Measurements from ENCODE around the gene ARSJ.
"Not testable (repeated sequence)": the region's sequence is repeated elsewhere in the genome, so short reads cannot be mapped to it uniquely, and the experiment has no call there.

ARSJ gene

GRCh38 chr4:113945906-113946305 is 33.5 kb downstream of the ARSJ start:
- H3K4me1 ChIP-seq (ENCODE audit: control insufficient read depth, insufficient read depth, low read length): no peaks in the 10 kb centered on the region
- WGBS, 2 experiments: 38 to 56% methylated on average over 1 of the region's 1 CpG
- H3K36me3 ChIP-seq (ENCODE audit: control insufficient read depth, insufficient read depth, low read length): no peaks in the 10 kb centered on the region
- H3K4me3 ChIP-seq (ENCODE audit: insufficient read depth, low read depth, low read length): no peak overlapping the region
- H3K27ac ChIP-seq (ENCODE audit: insufficient read depth, low read depth, low read length, poor library complexity, severe bottlenecking): no peak overlapping the region
- no peaks in the 10 kb centered on the region for H3K27me3 ChIP-seq (ENCODE audit: control insufficient read depth, insufficient read depth, low read length, poor library complexity, severe bottlenecking)
- H3K9me3 ChIP-seq (ENCODE audit: control insufficient read depth, low read length): no peaks in the 10 kb centered on the region

GRCh38 chr4:113943863-113944262 is 35.6 kb downstream of the ARSJ start:
- no peaks in the 10 kb centered on the region for H3K4me1 ChIP-seq (ENCODE audit: control insufficient read depth, insufficient read depth, low read length)
- no peaks in the 10 kb centered on the region for H3K9me3 ChIP-seq (ENCODE audit: control insufficient read depth, low read length)
- H3K27ac ChIP-seq (ENCODE audit: insufficient read depth, low read depth, low read length, poor library complexity, severe bottlenecking): no peak overlapping the region
- H3K36me3 ChIP-seq (ENCODE audit: control insufficient read depth, insufficient read depth, low read length): no peaks in the 10 kb centered on the region
- H3K4me3 ChIP-seq (ENCODE audit: insufficient read depth, low read depth, low read length): no peak overlapping the region
- WGBS, 2 experiments: 92% methylated on average over 3 of the region's 3 CpGs
- no peaks in the 10 kb centered on the region for H3K27me3 ChIP-seq (ENCODE audit: control insufficient read depth, insufficient read depth, low read length, poor library complexity, severe bottlenecking)

GRCh38 chr4:113943085-113943484 is 36.4 kb downstream of the ARSJ start:
- Histone ChIP-seq H3K4me3 (ENCODE audit: insufficient read depth, low read depth, low read length) (no peak overlapping the region), H3K4me1 (ENCODE audit: control insufficient read depth, insufficient read depth, low read length) (no peaks in the 10 kb centered on the region), H3K27ac (ENCODE audit: insufficient read depth, low read depth, low read length, poor library complexity, severe bottlenecking) (no peak overlapping the region), H3K27me3 (ENCODE audit: control insufficient read depth, insufficient read depth, low read length, poor library complexity, severe bottlenecking) (no peaks in the 10 kb centered on the region), H3K9me3 (ENCODE audit: control insufficient read depth, low read length) (no peaks in the 10 kb centered on the region), H3K36me3 (ENCODE audit: control insufficient read depth, insufficient read depth, low read length) (no peaks in the 10 kb centered on the region)
- 45 to 53% methylated on average over 1 of the region's 1 CpG for whole genome bisulfite sequencing, 2 experiments

GRCh38 chr4:113941836-113942235 is 37.6 kb downstream of the ARSJ start:
- Histone ChIP-seq H3K4me3 (ENCODE audit: insufficient read depth, low read depth, low read length) (no peak overlapping the region), H3K4me1 (ENCODE audit: control insufficient read depth, insufficient read depth, low read length) (no peaks in the 10 kb centered on the region), H3K27me3 (ENCODE audit: control insufficient read depth, insufficient read depth, low read length, poor library complexity, severe bottlenecking) (no peaks in the 10 kb centered on the region), H3K27ac (ENCODE audit: insufficient read depth, low read depth, low read length, poor library complexity, severe bottlenecking) (no peak overlapping the region), H3K36me3 (ENCODE audit: control insufficient read depth, insufficient read depth, low read length) (no peaks in the 10 kb centered on the region), H3K9me3 (ENCODE audit: control insufficient read depth, low read length) (no peaks in the 10 kb centered on the region)
- 79 to 97% methylated on average over 1 of the region's 1 CpG for WGBS, 2 experiments

- not testable (repeated sequence) for H3K36me3 ChIP-seq (ENCODE audit: control insufficient read depth, insufficient read depth, low read length)
Measured at GRCh38 chr4:113940103-113940502, 39.3 kb downstream of the ARSJ start.

GRCh38 chr4:113935190-113935589 is 44.3 kb downstream of the ARSJ start:
- H3K4me1 ChIP-seq (ENCODE audit: control insufficient read depth, insufficient read depth, low read length): no peaks in the 10 kb centered on the region

More at GRCh38 chr4:113940103-113940502, 39.3 kb downstream of the ARSJ start:
- not testable (repeated sequence) for H3K27ac ChIP-seq (ENCODE audit: insufficient read depth, low read depth, low read length, poor library complexity, severe bottlenecking); H3K4me1 ChIP-seq (ENCODE audit: control insufficient read depth, insufficient read depth, low read length); H3K27me3 ChIP-seq (ENCODE audit: control insufficient read depth, insufficient read depth, low read length, poor library complexity, severe bottlenecking); H3K4me3 ChIP-seq (ENCODE audit: insufficient read depth, low read depth, low read length); H3K9me3 ChIP-seq (ENCODE audit: control insufficient read depth, low read length)
- 92 to 96% methylated on average over 2 of the region's 2 CpGs for WGBS, 2 experiments

GRCh38 chr4:113924706-113925105 is 54.7 kb downstream of the ARSJ start:
- H3K27ac ChIP-seq (ENCODE audit: insufficient read depth, low read depth, low read length, poor library complexity, severe bottlenecking); H3K4me3 ChIP-seq (ENCODE audit: insufficient read depth, low read depth, low read length); H3K4me1 ChIP-seq (ENCODE audit: control insufficient read depth, insufficient read depth, low read length); H3K27me3 ChIP-seq (ENCODE audit: control insufficient read depth, insufficient read depth, low read length, poor library complexity, severe bottlenecking); H3K9me3 ChIP-seq (ENCODE audit: control insufficient read depth, low read length); H3K36me3 ChIP-seq (ENCODE audit: control insufficient read depth, insufficient read depth, low read length): not testable (repeated sequence)
- 94 to 97% methylated on average over 4 of the region's 4 CpGs for WGBS, 2 experiments

More at GRCh38 chr4:113935190-113935589, 44.3 kb downstream of the ARSJ start:
- no peaks in the 10 kb centered on the region for H3K27me3 ChIP-seq (ENCODE audit: control insufficient read depth, insufficient read depth, low read length, poor library complexity, severe bottlenecking)
- no peak overlapping the region for H3K4me3 ChIP-seq (ENCODE audit: insufficient read depth, low read depth, low read length)
- H3K9me3 ChIP-seq (ENCODE audit: control insufficient read depth, low read length): no peaks in the 10 kb centered on the region
- H3K36me3 ChIP-seq (ENCODE audit: control insufficient read depth, insufficient read depth, low read length): no peaks in the 10 kb centered on the region
- no peak overlapping the region for H3K27ac ChIP-seq (ENCODE audit: insufficient read depth, low read depth, low read length, poor library complexity, severe bottlenecking)

GRCh38 chr4:113921089-113921794 is 58.2 kb downstream of the ARSJ start:
- Histone ChIP-seq H3K27me3 (ENCODE audit: control insufficient read depth, insufficient read depth, low read length, poor library complexity, severe bottlenecking) (no peaks in the 10 kb centered on the region), H3K27ac (ENCODE audit: insufficient read depth, low read depth, low read length, poor library complexity, severe bottlenecking) (no peak overlapping the region), H3K36me3 (ENCODE audit: control insufficient read depth, insufficient read depth, low read length) (no peaks in the 10 kb centered on the region), H3K9me3 (ENCODE audit: control insufficient read depth, low read length) (no peaks in the 10 kb centered on the region), H3K4me1 (ENCODE audit: control insufficient read depth, insufficient read depth, low read length) (no peaks in the 10 kb centered on the region), H3K4me3 (ENCODE audit: insufficient read depth, low read depth, low read length) (no peak overlapping the region)
- 96 to 100% methylated on average over 1 of the region's 3 CpGs for WGBS, 2 experiments

- Histone ChIP-seq H3K27me3 (ENCODE audit: control insufficient read depth, insufficient read depth, low read length, poor library complexity, severe bottlenecking) (no peaks in the 10 kb centered on the region), H3K9me3 (ENCODE audit: control insufficient read depth, low read length) (no peaks in the 10 kb centered on the region), H3K4me1 (ENCODE audit: control insufficient read depth, insufficient read depth, low read length) (no peaks in the 10 kb centered on the region), H3K36me3 (ENCODE audit: control insufficient read depth, insufficient read depth, low read length) (no peaks in the 10 kb centered on the region), H3K4me3 (ENCODE audit: insufficient read depth, low read depth, low read length) (no peak overlapping the region), H3K27ac (ENCODE audit: insufficient read depth, low read depth, low read length, poor library complexity, severe bottlenecking) (no peak overlapping the region)
- WGBS, 2 experiments: 86 to 91% methylated on average over 1 of the region's 1 CpG
Measured at GRCh38 chr4:113919611-113920010, 59.8 kb downstream of the ARSJ start.

- 71 to 76% methylated on average over 4 to 5 of the region's 5 CpGs for WGBS, 2 experiments
- Histone ChIP-seq H3K27me3 (ENCODE audit: control insufficient read depth, insufficient read depth, low read length, poor library complexity, severe bottlenecking) (no peaks in the 10 kb centered on the region), H3K36me3 (ENCODE audit: control insufficient read depth, insufficient read depth, low read length) (no peaks in the 10 kb centered on the region), H3K9me3 (ENCODE audit: control insufficient read depth, low read length) (no peaks in the 10 kb centered on the region), H3K27ac (ENCODE audit: insufficient read depth, low read depth, low read length, poor library complexity, severe bottlenecking) (no peak overlapping the region), H3K4me3 (ENCODE audit: insufficient read depth, low read depth, low read length) (no peak overlapping the region), H3K4me1 (ENCODE audit: control insufficient read depth, insufficient read depth, low read length) (no peaks in the 10 kb centered on the region)
Measured at GRCh38 chr4:113919145-113919544, 60.3 kb downstream of the ARSJ start.

- Histone ChIP-seq H3K27me3 (ENCODE audit: control insufficient read depth, insufficient read depth, low read length, poor library complexity, severe bottlenecking) (no peaks in the 10 kb centered on the region), H3K4me3 (ENCODE audit: insufficient read depth, low read depth, low read length) (no peak overlapping the region), H3K4me1 (ENCODE audit: control insufficient read depth, insufficient read depth, low read length) (no peaks in the 10 kb centered on the region), H3K9me3 (ENCODE audit: control insufficient read depth, low read length) (no peaks in the 10 kb centered on the region), H3K36me3 (ENCODE audit: control insufficient read depth, insufficient read depth, low read length) (no peaks in the 10 kb centered on the region), H3K27ac (ENCODE audit: insufficient read depth, low read depth, low read length, poor library complexity, severe bottlenecking) (no peak overlapping the region)
Measured at GRCh38 chr4:113908829-113909228, 70.6 kb downstream of the ARSJ start.
